ENCODE data around the gene LGI4.

The LGI4 gene

DNA sequence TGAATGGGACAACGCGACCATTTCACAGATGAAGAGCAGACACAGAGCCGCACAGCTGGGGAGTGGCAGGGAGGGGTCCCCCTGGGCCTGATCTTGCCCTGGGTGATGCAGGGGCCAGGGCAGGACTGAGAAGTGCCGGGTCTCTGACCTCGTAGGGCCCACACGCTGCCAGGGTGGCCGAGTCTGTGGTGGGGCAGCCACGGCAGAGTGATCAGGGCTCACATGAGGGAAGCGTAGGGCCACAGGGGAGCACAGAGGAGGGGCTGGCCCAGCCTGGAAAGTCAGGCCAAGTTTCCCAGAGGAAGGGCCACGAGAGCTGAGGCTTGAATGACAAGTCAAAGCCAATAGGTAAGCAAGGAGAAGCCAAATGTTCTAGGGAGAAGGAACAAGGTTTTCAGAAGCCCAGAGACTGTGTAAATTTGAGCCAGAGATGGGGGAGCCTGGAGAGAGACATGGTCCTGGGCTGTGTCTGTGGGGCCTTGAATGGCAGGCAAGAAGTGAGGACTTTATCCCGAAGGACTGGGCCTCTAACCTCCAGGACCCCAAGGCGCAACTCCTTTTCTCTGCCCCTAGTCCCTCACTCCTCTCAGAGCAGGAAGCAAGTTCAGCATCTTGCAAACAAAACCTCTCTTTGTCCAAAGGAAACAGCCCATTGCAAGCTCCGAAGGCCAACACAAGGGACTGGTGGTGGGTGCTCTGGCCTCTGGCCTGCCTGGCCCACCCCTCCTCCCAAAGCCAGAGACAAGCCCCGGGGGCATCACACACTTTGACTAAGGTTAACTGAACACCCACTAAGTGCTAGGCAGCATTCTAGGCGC, 51.0 kb downstream of the LGI4 start:
- TF ChIP-seq, protein P1, sequence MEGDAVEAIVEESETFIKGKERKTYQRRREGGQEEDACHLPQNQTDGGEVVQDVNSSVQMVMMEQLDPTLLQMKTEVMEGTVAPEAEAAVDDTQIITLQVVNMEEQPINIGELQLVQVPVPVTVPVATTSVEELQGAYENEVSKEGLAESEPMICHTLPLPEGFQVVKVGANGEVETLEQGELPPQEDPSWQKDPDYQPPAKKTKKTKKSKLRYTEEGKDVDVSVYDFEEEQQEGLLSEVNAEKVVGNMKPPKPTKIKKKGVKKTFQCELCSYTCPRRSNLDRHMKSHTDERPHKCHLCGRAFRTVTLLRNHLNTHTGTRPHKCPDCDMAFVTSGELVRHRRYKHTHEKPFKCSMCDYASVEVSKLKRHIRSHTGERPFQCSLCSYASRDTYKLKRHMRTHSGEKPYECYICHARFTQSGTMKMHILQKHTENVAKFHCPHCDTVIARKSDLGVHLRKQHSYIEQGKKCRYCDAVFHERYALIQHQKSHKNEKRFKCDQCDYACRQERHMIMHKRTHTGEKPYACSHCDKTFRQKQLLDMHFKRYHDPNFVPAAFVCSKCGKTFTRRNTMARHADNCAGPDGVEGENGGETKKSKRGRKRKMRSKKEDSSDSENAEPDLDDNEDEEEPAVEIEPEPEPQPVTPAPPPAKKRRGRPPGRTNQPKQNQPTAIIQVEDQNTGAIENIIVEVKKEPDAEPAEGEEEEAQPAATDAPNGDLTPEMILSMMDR (IDR thresholded peaks at IDR 0.05; ENCODE audit: insufficient read depth, low read depth, low read length, missing control alignments), result no peak
- no peak for DNase-seq (ENCODE audit: low read depth)
- H3K4me3 ChIP-seq (ENCODE audit: low read depth, low read length), result no peak overlapping the region

DNA sequence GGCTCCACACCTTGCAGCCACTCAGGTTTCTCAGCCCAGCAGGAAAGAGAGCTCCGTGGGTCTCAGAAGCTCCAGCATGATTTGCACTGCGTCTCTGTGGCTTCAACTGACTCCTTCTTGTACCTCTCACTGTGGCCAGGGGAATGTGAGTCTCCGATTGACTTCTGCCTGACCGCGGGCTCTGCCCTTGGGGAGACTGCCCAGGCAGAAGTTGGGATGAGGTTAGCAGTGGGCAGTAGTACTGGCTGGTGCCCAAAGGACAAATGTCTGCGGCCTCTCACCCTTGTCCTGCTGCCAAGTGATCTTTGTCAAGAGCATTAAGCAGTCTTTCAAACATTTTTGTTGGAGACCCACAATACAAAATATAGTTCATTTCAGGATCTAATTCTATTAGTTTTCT, 53.7 kb downstream of the LGI4 start:
- DNase-seq (ENCODE audit: low read depth), result no peak
- TF ChIP-seq, protein P1 (IDR thresholded peaks at IDR 0.05; ENCODE audit: insufficient read depth, low read depth, low read length, missing control alignments), result no peak

DNA sequence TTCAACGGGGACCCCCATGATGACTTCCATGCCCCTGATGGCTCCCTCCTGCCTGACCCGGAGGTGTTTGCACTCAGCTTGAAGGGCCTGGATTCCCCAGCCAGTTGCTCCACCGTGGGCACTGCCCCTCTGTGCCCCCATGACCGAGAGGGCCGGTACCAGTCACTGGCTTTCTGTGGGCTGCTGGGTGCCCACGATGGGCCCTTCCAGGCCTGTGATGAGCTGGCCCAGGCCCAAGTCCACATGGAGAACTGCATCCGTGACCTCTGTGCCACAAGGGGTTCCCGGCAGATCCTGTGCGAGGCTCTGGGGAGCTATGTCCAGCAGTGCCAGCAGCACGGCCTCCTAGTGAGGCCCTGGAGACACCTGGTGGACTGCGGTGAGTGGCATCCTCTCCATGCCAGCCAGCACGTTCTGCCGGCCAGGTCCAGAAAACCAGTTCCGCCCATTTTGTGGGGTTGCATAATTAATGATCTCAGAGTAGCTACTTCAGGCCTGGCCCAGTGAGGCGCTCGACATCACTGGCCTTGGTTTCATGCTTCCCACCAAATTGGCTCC, 54.2 kb downstream of the LGI4 start:
- DNase-seq (ENCODE audit: low read depth), result no peak
- TF ChIP-seq, protein P1 (IDR thresholded peaks at IDR 0.05; ENCODE audit: insufficient read depth, low read depth, low read length, missing control alignments), result no peak
- H3K4me3 ChIP-seq (ENCODE audit: low read depth, low read length), result no peak overlapping the region

More for the DNA sequence above, 53.7 kb downstream of the LGI4 start:
- no peak overlapping the region for H3K4me3 ChIP-seq (ENCODE audit: low read depth, low read length)

DNA sequence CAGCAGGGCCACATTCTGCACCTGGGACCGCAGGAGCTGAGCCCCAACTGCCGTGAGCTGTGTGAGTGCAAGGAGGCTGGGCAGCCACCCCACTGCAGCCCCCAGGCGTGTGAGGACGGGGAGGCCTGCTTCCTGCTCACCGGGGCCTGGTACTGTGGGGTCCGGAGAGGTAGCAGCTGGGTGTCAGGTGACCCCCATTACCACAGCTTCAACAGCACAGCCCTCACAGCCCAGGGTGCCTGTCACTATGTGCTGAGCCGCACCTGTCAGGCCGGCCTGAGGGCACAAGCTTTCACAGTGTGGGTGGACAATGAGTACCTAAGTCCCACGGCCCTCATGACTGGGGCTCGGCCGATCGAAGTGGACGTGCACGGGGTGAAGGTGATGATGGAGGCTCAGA, 55.0 kb downstream of the LGI4 start:
- no peak overlapping the region for H3K4me3 ChIP-seq (ENCODE audit: low read depth, low read length)
- no peak for DNase-seq (ENCODE audit: low read depth)
- TF ChIP-seq, protein P1 (IDR thresholded peaks at IDR 0.05; ENCODE audit: insufficient read depth, low read depth, low read length, missing control alignments), result no peak

DNA sequence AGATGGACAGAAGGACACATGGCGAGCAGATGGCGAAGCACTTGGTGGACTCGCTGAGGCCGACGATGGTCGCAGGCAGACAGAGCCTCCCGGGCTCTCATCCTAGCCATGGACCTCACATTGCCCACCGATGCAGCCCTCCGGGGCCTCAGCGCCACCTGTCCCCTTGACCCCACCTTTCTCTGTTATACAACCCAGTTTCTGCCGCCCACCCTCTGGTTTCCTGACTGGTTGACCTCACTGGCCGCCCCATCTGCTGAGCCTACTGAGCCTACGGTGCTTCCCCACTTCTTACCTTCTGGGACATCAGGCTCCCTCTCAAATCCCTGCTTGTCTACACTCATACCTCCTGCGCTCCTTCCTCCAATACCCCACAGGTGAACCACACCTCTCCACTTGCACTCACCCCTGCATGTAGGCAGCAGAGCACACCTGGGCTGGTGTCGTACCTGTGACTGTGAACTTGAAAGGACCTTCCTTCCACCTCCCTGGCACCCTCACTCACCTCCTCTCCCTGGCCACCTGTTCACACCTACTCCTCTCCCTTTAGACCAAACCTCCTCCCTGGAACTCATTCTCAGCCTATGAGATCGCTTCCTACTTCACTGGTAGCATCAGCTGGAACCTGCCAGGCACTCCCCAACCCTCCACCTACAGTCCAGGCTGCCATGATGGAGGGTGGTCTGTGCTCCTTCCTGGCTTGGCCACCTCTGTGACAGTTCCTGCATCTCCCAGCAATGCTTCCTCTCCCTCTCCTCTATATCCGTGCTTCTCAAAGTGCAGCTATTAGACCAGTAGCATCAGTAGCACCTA, 57.2 kb downstream of the LGI4 start:
- TF ChIP-seq, protein P1 (IDR thresholded peaks at IDR 0.05; ENCODE audit: insufficient read depth, low read depth, low read length, missing control alignments), result no peak
- DNase-seq (ENCODE audit: low read depth), result no peak

DNA sequence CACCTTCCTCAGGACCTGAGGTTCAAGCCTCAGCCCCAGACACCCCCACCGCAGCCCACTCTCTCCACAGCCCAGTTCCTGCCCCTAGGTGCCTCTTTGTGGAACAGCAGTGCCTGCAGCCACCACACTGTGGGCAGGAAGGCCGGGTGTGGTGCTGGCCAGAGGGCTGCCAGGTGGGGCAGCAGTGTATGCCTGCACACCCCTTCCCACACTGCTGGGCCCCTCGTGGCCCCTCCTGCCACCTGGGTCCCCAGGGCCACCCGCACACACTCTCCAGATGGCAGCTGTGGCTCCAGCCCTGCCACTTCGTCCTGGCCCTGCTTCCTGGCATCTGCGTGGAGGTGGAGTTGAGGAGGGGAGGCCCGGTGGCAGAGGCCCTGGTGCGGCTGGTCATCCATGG, 58.2 kb downstream of the LGI4 start:
- no peak for DNase-seq (ENCODE audit: low read depth)
- TF ChIP-seq, protein P1 (IDR thresholded peaks at IDR 0.05; ENCODE audit: insufficient read depth, low read depth, low read length, missing control alignments), result no peak
- no peak overlapping the region for H3K4me3 ChIP-seq (ENCODE audit: low read depth, low read length)

More for the DNA sequence above, 57.2 kb downstream of the LGI4 start:
- H3K4me3 ChIP-seq (ENCODE audit: low read depth, low read length), result no peak overlapping the region
